ENCODE measurements around the gene TTYH1. TPM values are rescaled to one million over a fixed set of nuclear protein-coding genes. Genes with fewer than 3 reads are reported as not detected.

Gene TTYH1
- total RNA-seq, 2 donors from 2014 or later, result 0.47 to 2.4 TPM

- no peak overlapping the region for H3K4me3 ChIP-seq
- H3K36me3 ChIP-seq, result no peaks in the 10 kb centered on the region
- no peaks in the 10 kb centered on the region for H3K4me1 ChIP-seq
- no peak for DNase-seq
- peak; percentile 53 for TF ChIP-seq CTCF (IDR thresholded peaks at IDR 0.05)
- H3K9me3 ChIP-seq, result no peaks in the 10 kb centered on the region
- intact Hi-C loops (cut with DNase I), result no loop called here
- H3K27me3 ChIP-seq, result no peaks in the 10 kb centered on the region
- H3K9ac ChIP-seq (ENCODE audit: low read depth in 2 of 2, low read length in 2 of 2), result no peak overlapping the region
- no peak overlapping the region for H3K27ac ChIP-seq
Observed at GRCh38 chr19:54478677-54479266, 63.5 kb downstream of the TTYH1 start.

- TF ChIP-seq CTCF (IDR thresholded peaks at IDR 0.05), result no peak
- H3K9ac ChIP-seq (ENCODE audit: low read depth in 2 of 2, low read length in 2 of 2), result no peak overlapping the region
- DNase-seq, result no peak
- H3K27ac ChIP-seq, result no peak overlapping the region
- no peaks in the 10 kb centered on the region for H3K9me3 ChIP-seq
- no peak overlapping the region for H3K4me3 ChIP-seq
- no peaks in the 10 kb centered on the region for H3K27me3 ChIP-seq
- H3K4me1 ChIP-seq, result no peaks in the 10 kb centered on the region
- intact Hi-C loops (cut with DNase I), result loop anchor here (5.0 kb wide), 1 partner anchor 197 kb away; no protein-coding TSS in a partner anchor
- H3K36me3 ChIP-seq, result no peaks in the 10 kb centered on the region
Observed at GRCh38 chr19:54480051-54480450, 64.8 kb downstream of the TTYH1 start.

- intact Hi-C loops (cut with DNase I), result loop anchor here (5.0 kb wide), 1 partner anchor 196 kb away; no protein-coding TSS in a partner anchor
- no peaks in the 10 kb centered on the region for H3K9me3 ChIP-seq
- no peaks in the 10 kb centered on the region for H3K36me3 ChIP-seq
- H3K9ac ChIP-seq (ENCODE audit: low read depth in 2 of 2, low read length in 2 of 2), result no peak overlapping the region
- TF ChIP-seq CTCF (IDR thresholded peaks at IDR 0.05), result peak; percentile 34
- no peaks in the 10 kb centered on the region for H3K4me1 ChIP-seq
- DNase-seq, result peak; percentile 37
- no peaks in the 10 kb centered on the region for H3K27me3 ChIP-seq
- no peak overlapping the region for H3K4me3 ChIP-seq
- H3K27ac ChIP-seq, result no peak overlapping the region
Observed at GRCh38 chr19:54481326-54481930, 66.2 kb downstream of the TTYH1 start.

GRCh38 chr19:54482889-54483288 lies 67.6 kb downstream of the TTYH1 start:
- no peaks in the 10 kb centered on the region for H3K4me1 ChIP-seq
- H3K27me3 ChIP-seq, result no peaks in the 10 kb centered on the region
- H3K27ac ChIP-seq, result no peak overlapping the region
- no peaks in the 10 kb centered on the region for H3K36me3 ChIP-seq
- no peak for TF ChIP-seq CTCF (IDR thresholded peaks at IDR 0.05)
- intact Hi-C loops (cut with DNase I), result loop anchor here (5.0 kb wide), 1 partner anchor 194 kb away; no protein-coding TSS in a partner anchor
- DNase-seq, result no peak
- H3K9ac ChIP-seq (ENCODE audit: low read depth in 2 of 2, low read length in 2 of 2), result no peak overlapping the region
- H3K4me3 ChIP-seq, result no peak overlapping the region
- H3K9me3 ChIP-seq, result no peaks in the 10 kb centered on the region

- H3K36me3 ChIP-seq, result no peaks in the 10 kb centered on the region
- TF ChIP-seq CTCF (IDR thresholded peaks at IDR 0.05), result no peak
- H3K9me3 ChIP-seq, result no peaks in the 10 kb centered on the region
- no peak overlapping the region for H3K4me3 ChIP-seq
- no peak for DNase-seq
- intact Hi-C loops (cut with DNase I), result loop anchor here (5.0 kb wide), 1 partner anchor 193 kb away; no protein-coding TSS in a partner anchor
- H3K27me3 ChIP-seq, result no peaks in the 10 kb centered on the region
- H3K27ac ChIP-seq, result no peak overlapping the region
- no peaks in the 10 kb centered on the region for H3K4me1 ChIP-seq
- H3K9ac ChIP-seq (ENCODE audit: low read depth in 2 of 2, low read length in 2 of 2), result no peak overlapping the region
Observed at GRCh38 chr19:54484451-54484850, 69.2 kb downstream of the TTYH1 start.

Data from colonic mucosa (tissue), 4 donors.